Loucy (cell line): Measurements from ENCODE around the gene NECAP2.

Experiments used
- H2AFZ ChIP-seq: fragments of 200-600 bp; sonication (generic); 2 replicates; pipeline ENCODE4 v1.6.0; 2016; ENCODE audit warnings: antibody characterized with exemption, mild to moderate bottlenecking, low read length, moderate library complexity
- H3F3A ChIP-seq: fragments of 200-600 bp; 2 replicates; pipeline ENCODE4 v1.6.0; 2016; ENCODE audit warnings: antibody characterized with exemption, low read depth, mild to moderate bottlenecking
- H3K27me3 ChIP-seq: fragments of 200-600 bp; sonication (generic); 2 replicates; pipeline ENCODE4 v1.6.1; 2014; ENCODE audit warnings: low read length, mild to moderate bottlenecking; ENCODE audit not compliant: insufficient read depth, poor library complexity, severe bottlenecking
- H3K36me3 ChIP-seq: fragments of 200-600 bp; sonication (generic); 2 replicates; pipeline ENCODE4 v1.6.1; 2016; ENCODE audit warnings: low read length; ENCODE audit not compliant: insufficient read depth
- H3K4me1 ChIP-seq: fragments of 200-600 bp; sonication (generic); 2 replicates; pipeline ENCODE4 v1.5.1; 2014; ENCODE audit warnings: low read length, mild to moderate bottlenecking; ENCODE audit not compliant: insufficient read depth, poor library complexity, severe bottlenecking
- H3K4me2 ChIP-seq: fragments of 200-600 bp; sonication (generic); 2 replicates; pipeline ENCODE4 v1.6.0; 2014; ENCODE audit warnings: antibody characterized with exemption, low read length, low read depth, mild to moderate bottlenecking; ENCODE audit not compliant: poor library complexity, severe bottlenecking
- H3K4me3 ChIP-seq: fragments of 200-600 bp; sonication (generic); 2 replicates; pipeline ENCODE4 v1.5.1; 2014; ENCODE audit warnings: low read length, mild to moderate bottlenecking, mixed read lengths; ENCODE audit not compliant: poor library complexity, severe bottlenecking
- H3K79me2 ChIP-seq: fragments of 200-600 bp; sonication (generic); 2 replicates; pipeline ENCODE4 v1.6.1; 2014; ENCODE audit warnings: low read length; ENCODE audit not compliant: insufficient read depth
- H3K9ac ChIP-seq: fragments of 200-600 bp; sonication (generic); 2 replicates; pipeline ENCODE4 v1.6.0; 2014; ENCODE audit warnings: mild to moderate bottlenecking, low read depth, low read length, moderate library complexity; ENCODE audit not compliant: poor library complexity, severe bottlenecking
- H3K9me2 ChIP-seq: fragments of 200-600 bp; sonication (generic); replicated peaks from 2 replicates; pipeline ENCODE4 v1.6.1; 2016; ENCODE audit warnings: low read depth, low read length, mixed read lengths
- H3K9me3 ChIP-seq: fragments of 200-600 bp; sonication (generic); 2 replicates; pipeline ENCODE4 v1.6.1; 2014; ENCODE audit warnings: mild to moderate bottlenecking, antibody characterized with exemption, low read length, low read depth; ENCODE audit not compliant: insufficient read depth
- H4K20me1 ChIP-seq: fragments of 200-600 bp; sonication (generic); 2 replicates; pipeline ENCODE4 v1.6.0; 2014; ENCODE audit warnings: antibody characterized with exemption, low read length, mild to moderate bottlenecking; ENCODE audit not compliant: insufficient read depth, poor library complexity, severe bottlenecking
- EZH2phosphoT487 ChIP-seq: fragments of 200-600 bp; IDR thresholded peaks from 2 replicates; pipeline ENCODE4 v1.6.1; 2018; ENCODE audit warnings: antibody characterized with exemption, mild to moderate bottlenecking, moderate library complexity, borderline replicate concordance
- TF ChIP-seq, protein P1 (sequence below): fragments of 200-600 bp; sonication (generic); conservative IDR thresholded peaks from 2 replicates; pipeline ENCODE4 v1.5.1; 2014; ENCODE audit warnings: mild to moderate bottlenecking, antibody characterized with exemption, low read length

Gene NECAP2, protein sequence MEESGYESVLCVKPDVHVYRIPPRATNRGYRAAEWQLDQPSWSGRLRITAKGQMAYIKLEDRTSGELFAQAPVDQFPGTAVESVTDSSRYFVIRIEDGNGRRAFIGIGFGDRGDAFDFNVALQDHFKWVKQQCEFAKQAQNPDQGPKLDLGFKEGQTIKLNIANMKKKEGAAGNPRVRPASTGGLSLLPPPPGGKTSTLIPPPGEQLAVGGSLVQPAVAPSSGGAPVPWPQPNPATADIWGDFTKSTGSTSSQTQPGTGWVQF

DNA sequence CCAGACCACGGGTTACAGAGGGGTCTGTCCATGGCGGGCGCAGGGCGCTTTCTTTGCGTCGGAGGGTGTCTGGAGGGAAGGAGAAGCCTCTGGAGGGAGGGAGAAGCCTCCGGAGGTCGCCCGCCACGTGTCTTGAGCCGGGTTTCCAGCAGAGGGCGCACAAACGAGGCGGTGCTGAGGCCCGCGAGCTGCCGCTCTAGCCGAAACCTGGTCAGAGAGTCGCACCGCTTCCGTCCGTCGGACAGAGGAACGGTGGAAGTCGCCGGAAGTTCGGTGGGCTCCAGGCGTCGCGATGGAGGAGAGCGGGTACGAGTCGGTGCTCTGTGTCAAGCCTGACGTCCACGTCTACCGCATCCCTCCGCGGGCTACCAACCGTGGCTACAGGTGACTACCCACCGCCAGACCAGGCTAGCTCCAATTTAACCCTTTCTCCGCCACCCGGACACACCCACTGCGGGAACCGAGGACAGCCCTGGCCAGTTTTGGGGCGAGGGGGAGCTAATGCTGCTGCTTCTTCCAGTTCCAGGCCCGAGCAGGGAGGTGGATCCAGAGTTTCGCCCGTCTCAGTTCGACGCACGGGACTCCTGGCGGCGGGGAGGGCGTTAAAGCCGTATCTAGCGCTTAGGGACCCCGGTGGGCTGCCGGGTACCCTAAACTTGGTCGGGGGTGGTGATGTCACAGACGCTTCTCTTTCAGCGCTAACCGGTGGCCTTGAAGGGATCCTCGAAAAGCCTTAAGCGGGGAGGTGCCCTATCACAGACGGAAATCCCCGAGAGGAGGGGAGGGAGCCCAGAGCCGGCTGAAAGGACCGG, at the start of gene NECAP2:
TSS of gene NECAP2 (plus strand) at position 255 of the 812 bp plus-strand sequence. CDS start at position 293, 38 bp downstream.
- Histone ChIP-seq H3K27me3 (no peaks in the 10 kb centered on the region), H3K79me2 (peaks cover 39% of the 10 kb centered on the region), H4K20me1 (peaks cover 26% of the 10 kb centered on the region), H3K9ac (peak within 1 kb of the TSS; percentile 95), H3K36me3 (peaks cover 9% of the 10 kb centered on the region; the same call in 1 of the 2 replicates), H3K9me3 (no peaks in the 10 kb centered on the region), H3K4me1 (peaks cover 22% of the 10 kb centered on the region), H3K4me3 (peak within 1 kb of the TSS; percentile 94), H3F3A (no peaks in the 10 kb centered on the region), H3K4me2 (peak within 1 kb of the TSS; percentile 97), H2AFZ (peak within 1 kb of the TSS; percentile 95), H3K9me2 (no peaks in the 10 kb centered on the region)
- no peak for TF ChIP-seq EZH2phosphoT487
- TF ChIP-seq, protein P1, sequence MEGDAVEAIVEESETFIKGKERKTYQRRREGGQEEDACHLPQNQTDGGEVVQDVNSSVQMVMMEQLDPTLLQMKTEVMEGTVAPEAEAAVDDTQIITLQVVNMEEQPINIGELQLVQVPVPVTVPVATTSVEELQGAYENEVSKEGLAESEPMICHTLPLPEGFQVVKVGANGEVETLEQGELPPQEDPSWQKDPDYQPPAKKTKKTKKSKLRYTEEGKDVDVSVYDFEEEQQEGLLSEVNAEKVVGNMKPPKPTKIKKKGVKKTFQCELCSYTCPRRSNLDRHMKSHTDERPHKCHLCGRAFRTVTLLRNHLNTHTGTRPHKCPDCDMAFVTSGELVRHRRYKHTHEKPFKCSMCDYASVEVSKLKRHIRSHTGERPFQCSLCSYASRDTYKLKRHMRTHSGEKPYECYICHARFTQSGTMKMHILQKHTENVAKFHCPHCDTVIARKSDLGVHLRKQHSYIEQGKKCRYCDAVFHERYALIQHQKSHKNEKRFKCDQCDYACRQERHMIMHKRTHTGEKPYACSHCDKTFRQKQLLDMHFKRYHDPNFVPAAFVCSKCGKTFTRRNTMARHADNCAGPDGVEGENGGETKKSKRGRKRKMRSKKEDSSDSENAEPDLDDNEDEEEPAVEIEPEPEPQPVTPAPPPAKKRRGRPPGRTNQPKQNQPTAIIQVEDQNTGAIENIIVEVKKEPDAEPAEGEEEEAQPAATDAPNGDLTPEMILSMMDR, result peak; percentile 68

DNA sequence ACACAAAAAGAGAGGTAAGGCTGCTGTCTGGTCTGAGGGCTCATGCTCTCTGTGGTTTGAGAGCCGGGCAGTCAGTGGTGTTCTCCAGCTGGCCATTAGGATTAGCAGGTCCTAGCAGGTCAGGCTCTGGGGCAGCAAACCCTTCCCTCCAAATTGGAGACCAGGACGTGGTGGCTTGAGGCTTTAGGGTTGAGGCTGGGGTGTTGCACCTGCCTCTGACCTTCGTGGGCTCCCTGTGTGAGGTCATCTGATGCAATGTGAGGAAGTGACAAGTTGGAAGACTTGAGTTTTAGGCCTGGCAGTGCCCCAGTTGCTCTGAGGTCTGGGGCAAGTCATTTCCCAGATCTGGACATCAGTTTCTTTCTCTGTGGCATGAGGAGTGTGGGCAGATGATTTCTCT, 49.1 kb upstream of the NECAP2 start:
- Histone ChIP-seq H3F3A (no peaks in the 10 kb centered on the region), H3K4me2 (no peak overlapping the region), H3K4me3 (no peak overlapping the region), H2AFZ (no peak overlapping the region), H3K36me3 (peaks cover 36% of the 10 kb centered on the region; the same call in 1 of the 2 replicates), H3K9me3 (no peaks in the 10 kb centered on the region), H3K27me3 (no peaks in the 10 kb centered on the region), H3K4me1 (peaks cover 5% of the 10 kb centered on the region), H4K20me1 (peaks cover 48% of the 10 kb centered on the region), H3K79me2 (peaks cover 77% of the 10 kb centered on the region), H3K9me2 (no peaks in the 10 kb centered on the region), H3K9ac (no peak overlapping the region)
- TF ChIP-seq EZH2phosphoT487, result no peak
- TF ChIP-seq, protein P1, result no peak

DNA sequence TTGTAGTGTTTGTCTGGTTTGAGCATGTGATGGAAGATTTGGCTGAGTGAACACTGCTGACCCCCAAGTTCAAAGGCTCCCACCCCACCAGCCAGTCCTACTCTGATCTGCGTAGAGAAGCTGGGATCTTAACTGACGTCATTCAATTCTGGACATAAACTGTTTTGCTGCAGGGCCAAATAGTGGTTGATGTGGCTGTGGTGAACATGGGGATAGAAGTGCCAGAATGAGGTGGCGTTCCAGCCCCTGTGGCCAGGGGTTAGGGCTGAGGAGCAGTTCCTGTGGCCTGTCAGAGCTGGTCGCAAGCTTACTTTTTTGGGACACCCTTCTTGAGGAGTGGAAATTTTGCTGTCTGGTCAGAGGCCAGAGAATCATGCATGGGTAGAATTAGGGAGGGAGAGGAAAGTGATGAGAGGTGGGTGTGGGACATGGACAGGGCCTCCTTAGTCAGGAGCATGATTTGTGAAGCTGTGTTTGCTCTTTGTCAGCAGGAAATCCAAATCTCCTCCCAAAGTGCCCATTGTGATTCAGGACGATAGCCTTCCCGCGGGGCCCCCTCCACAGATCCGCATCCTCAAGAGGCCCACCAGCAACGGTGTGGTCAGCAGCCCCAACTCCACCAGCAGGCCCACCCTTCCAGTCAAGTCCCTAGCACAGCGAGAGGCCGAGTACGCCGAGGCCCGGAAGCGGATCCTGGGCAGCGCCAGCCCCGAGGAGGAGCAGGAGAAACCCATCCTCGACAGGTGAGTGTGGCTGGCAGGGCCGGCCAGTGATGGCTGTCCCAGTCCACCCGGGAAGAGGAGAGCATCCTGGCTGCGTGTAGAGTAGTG, 47.6 kb upstream of the NECAP2 start:
- H3K36me3 ChIP-seq, result peaks cover 48% of the 10 kb centered on the region; the same call in 1 of the 2 replicates
- no peaks in the 10 kb centered on the region for H3K27me3 ChIP-seq
- no peak overlapping the region for H3K9ac ChIP-seq
- H3K9me2 ChIP-seq, result no peaks in the 10 kb centered on the region
- no peak overlapping the region for H3K4me3 ChIP-seq
- H3F3A ChIP-seq, result no peaks in the 10 kb centered on the region
- H3K79me2 ChIP-seq, result peaks cover 62% of the 10 kb centered on the region
- peaks cover 5% of the 10 kb centered on the region for H3K4me1 ChIP-seq
- H3K4me2 ChIP-seq, result no peak overlapping the region
- H4K20me1 ChIP-seq, result peaks cover 36% of the 10 kb centered on the region
- H2AFZ ChIP-seq, result no peak overlapping the region
- no peak for TF ChIP-seq EZH2phosphoT487
- TF ChIP-seq, protein P1, result no peak
- H3K9me3 ChIP-seq, result no peaks in the 10 kb centered on the region
